H1 (cell line): Measurements from ENCODE around the gene MTNR1A. TPM values are rescaled to one million over a fixed set of nuclear protein-coding genes. Genes with fewer than 3 reads are reported as not detected.

ENCODE experiments used
- CTCF ChIA-PET: fragments of 300-600 bp; sonication (Branson Sonifier 250); formaldehyde crosslinking; loops from one replicate; lab custom pipeline; 2021; ENCODE audit not compliant: partially characterized antibody; lab: Charles Lee
- POLR2A ChIA-PET: fragments of 300-600 bp; sonication (Branson Sonifier 250); formaldehyde crosslinking; loops from one replicate; lab custom pipeline; 2021; ENCODE audit warnings: inconsistent platforms; ENCODE audit not compliant: partially characterized antibody; lab: Charles Lee
- DNase-seq, 2 experiments: peaks; one replicate each; pipeline versions ENCODE4 v3.0.0 to v3.0.0-alpha.2; 2010 to 2022; ENCODE audit warnings: low spot score in 2 of 2, low read depth in 1 of 2, mixed read lengths in 1 of 2
- FAIRE-seq: peaks from 2 replicates; lab custom pipeline; 2011; peaks lifted over from hg19 to GRCh38; lab: Jason Lieb, UNC
- H2AFZ ChIP-seq: 2 replicates; pipeline ENCODE4 v1.8.1; 2012; ENCODE audit warnings: low read length, inconsistent platforms
- H2AK5ac ChIP-seq: 2 replicates; pipeline ENCODE4 v1.6.1; 2013; ENCODE audit warnings: low read depth, low read length
- H2BK120ac ChIP-seq: replicated peaks from 2 replicates; pipeline ENCODE3; 2013; ENCODE audit warnings: low read depth, low read length, inconsistent platforms
- H2BK12ac ChIP-seq: 2 replicates; pipeline ENCODE4 v1.6.1; 2013; ENCODE audit warnings: low read depth, low read length
- H2BK15ac ChIP-seq: 2 replicates; pipeline ENCODE4 v1.6.1; 2013; ENCODE audit warnings: low read length
- H2BK20ac ChIP-seq: 2 replicates; pipeline ENCODE4 v1.6.1; 2013; ENCODE audit warnings: low read length
- H2BK5ac ChIP-seq: 2 replicates; pipeline ENCODE4 v1.6.1; 2013; ENCODE audit warnings: low read depth, low read length
- H3K14ac ChIP-seq: 2 replicates; pipeline ENCODE4 v1.6.1; 2013; ENCODE audit warnings: inconsistent platforms; ENCODE audit not compliant: insufficient read length
- H3K18ac ChIP-seq: 2 replicates; pipeline ENCODE4 v1.6.1; 2013; ENCODE audit warnings: low read length; ENCODE audit errors: extremely low read depth
- H3K23ac ChIP-seq: 2 replicates; pipeline ENCODE4 v1.6.1; 2013; ENCODE audit warnings: inconsistent platforms; ENCODE audit not compliant: insufficient read length
- H3K23me2 ChIP-seq: 2 replicates; pipeline ENCODE4 v1.6.1; 2013; ENCODE audit warnings: low read depth, low read length
- H3K27ac ChIP-seq: 2 replicates; pipeline ENCODE4 v1.6.1; 2011; ENCODE audit warnings: low read depth, low read length, inconsistent platforms
- H3K27me3 ChIP-seq, 4 experiments: replicated peaks in 1 of 4; 1 replicate in 1 of 4; 2 replicates in 3 of 4; pipeline versions ENCODE4 v1.6.1 to v1.8.1; 2011 to 2013; ENCODE audit warnings: low read length in 3 of 4, mild to moderate bottlenecking in 3 of 4, inconsistent platforms in 2 of 4, mixed read lengths in 2 of 4, moderate library complexity in 1 of 4; ENCODE audit not compliant: control insufficient read depth in 3 of 4, insufficient read depth in 3 of 4; ENCODE audit errors: extremely low read depth in 1 of 4
- H3K36me3 ChIP-seq, 4 experiments: 2 replicates each; pipeline versions ENCODE4 v1.6.1 to v1.8.1; 2011 to 2013; ENCODE audit warnings: mild to moderate bottlenecking in 4 of 4, low read length in 3 of 4, moderate library complexity in 2 of 4, control low read depth in 1 of 4, inconsistent platforms in 1 of 4; ENCODE audit not compliant: insufficient read depth in 4 of 4, control insufficient read depth in 2 of 4
- H3K4ac ChIP-seq: replicated peaks from 2 replicates; pipeline ENCODE3; 2013; ENCODE audit warnings: low read length, low read depth, mixed read lengths, inconsistent platforms; ENCODE audit not compliant: insufficient read length
- H3K4me1 ChIP-seq, 4 experiments: replicated peaks in 1 of 4; 1 replicate in 1 of 4; 2 replicates in 3 of 4; pipeline versions ENCODE4 v1.6.1 to v1.8.1; 2011 to 2013; ENCODE audit warnings: low read length in 3 of 4, inconsistent platforms in 2 of 4, mixed read lengths in 1 of 4; ENCODE audit not compliant: insufficient read depth in 4 of 4, control insufficient read depth in 3 of 4
- H3K4me2 ChIP-seq, 2 experiments: 2 replicates each; pipeline versions ENCODE4 v1.6.1 to v1.8.1; 2011 to 2013; ENCODE audit warnings: low read depth in 2 of 2, low read length in 2 of 2, control low read depth in 1 of 2, inconsistent platforms in 1 of 2, mild to moderate bottlenecking in 1 of 2; ENCODE audit not compliant: insufficient read depth in 1 of 2
- H3K4me3 ChIP-seq, 4 experiments: fragments of 200-600, 300-600 bp in 1 of 4; sonication (generic), shearing (Covaris generic), sonication (Bioruptor Twin) in 1 of 4; 2 replicates each; pipeline versions ENCODE4 v1.5.1 to v1.8.1; 2011 to 2016; ENCODE audit warnings: low read length in 4 of 4, low read depth in 3 of 4, control low read depth in 2 of 4, inconsistent platforms in 2 of 4, mild to moderate bottlenecking in 2 of 4, mixed read lengths in 1 of 4, moderate library complexity in 1 of 4; ENCODE audit not compliant: insufficient read depth in 2 of 4; ENCODE audit errors: extremely low read depth in 1 of 4
- H3K56ac ChIP-seq: replicated peaks from 2 replicates; pipeline ENCODE3; 2013; ENCODE audit warnings: low read depth, mild to moderate bottlenecking, mixed read lengths, low read length, inconsistent platforms; ENCODE audit not compliant: insufficient read length
- H3K79me1 ChIP-seq: 2 replicates; pipeline ENCODE4 v1.6.1; 2013; ENCODE audit warnings: low read depth, low read length, control low read depth
- H3K79me2 ChIP-seq, 2 experiments: 2 replicates each; pipeline versions ENCODE4 v1.6.1 to v1.8.1; 2012 to 2013; ENCODE audit warnings: low read length in 2 of 2, mild to moderate bottlenecking in 2 of 2, inconsistent platforms in 1 of 2; ENCODE audit not compliant: insufficient read depth in 2 of 2, control insufficient read depth in 1 of 2
- H3K9ac ChIP-seq, 4 experiments: replicated peaks in 1 of 4; 1 replicate in 1 of 4; 2 replicates in 3 of 4; pipeline versions ENCODE4 v1.6.1 to v1.8.1; 2011 to 2013; ENCODE audit warnings: low read depth in 3 of 4, low read length in 3 of 4, control low read depth in 2 of 4, mild to moderate bottlenecking in 2 of 4, moderate library complexity in 2 of 4, inconsistent platforms in 1 of 4; ENCODE audit errors: extremely low read depth in 1 of 4
- H3K9me3 ChIP-seq, 2 experiments: 2 replicates each; pipeline versions ENCODE4 v1.6.1 to v1.8.1; 2012 to 2013; ENCODE audit warnings: mild to moderate bottlenecking in 2 of 2, moderate library complexity in 2 of 2, control low read depth in 1 of 2, inconsistent platforms in 1 of 2, low read depth in 1 of 2, low read length in 1 of 2, mixed read lengths in 1 of 2; ENCODE audit not compliant: insufficient read depth in 2 of 2
- H4K20me1 ChIP-seq, 2 experiments: replicated peaks in 1 of 2; 2 replicates each; pipeline versions ENCODE3 to v1.8.1; 2011 to 2013; ENCODE audit warnings: inconsistent platforms in 2 of 2, low read length in 2 of 2, mild to moderate bottlenecking in 1 of 2; ENCODE audit not compliant: insufficient read depth in 2 of 2, control insufficient read depth in 1 of 2
- H4K5ac ChIP-seq: 2 replicates; pipeline ENCODE4 v1.6.1; 2013; ENCODE audit warnings: low read length, low read depth, mixed read lengths, inconsistent platforms; ENCODE audit not compliant: insufficient read length
- H4K8ac ChIP-seq: 2 replicates; pipeline ENCODE4 v1.8.0; 2013; ENCODE audit warnings: mild to moderate bottlenecking, moderate library complexity, low read length, inconsistent platforms; ENCODE audit not compliant: insufficient read depth; ENCODE audit errors: extremely low read depth
- H4K91ac ChIP-seq: replicated peaks from 2 replicates; pipeline ENCODE3; 2013; ENCODE audit warnings: low read length, mixed read lengths, inconsistent platforms; ENCODE audit not compliant: insufficient read length
- ATF3 ChIP-seq: IDR thresholded peaks from 2 replicates; pipeline ENCODE4 v1.6.1; 2011; ENCODE audit warnings: low read depth, mild to moderate bottlenecking, low read length; ENCODE audit not compliant: insufficient read depth
- BCL11A ChIP-seq, 2 experiments: IDR thresholded peaks; one replicate each; pipeline ENCODE4 v1.6.1; 2011; ENCODE audit warnings: low read depth in 2 of 2, low read length in 2 of 2, mild to moderate bottlenecking in 2 of 2
- CTBP2 ChIP-seq: IDR thresholded peaks from 2 replicates; pipeline ENCODE4 v1.7.0; 2011; ENCODE audit warnings: borderline replicate concordance, mild to moderate bottlenecking, moderate library complexity, mixed read lengths, low read length; ENCODE audit not compliant: insufficient read depth, insufficient read length
- GABPA ChIP-seq: IDR thresholded peaks from 2 replicates; pipeline ENCODE4 v1.6.1; 2011; ENCODE audit warnings: mild to moderate bottlenecking, low read length, moderate library complexity, borderline replicate concordance; ENCODE audit not compliant: insufficient read depth
- POLR2AphosphoS5 ChIP-seq: IDR thresholded peaks from 2 replicates; pipeline ENCODE4 v1.6.1; 2011; ENCODE audit warnings: low read depth, low read length
- RNF2 ChIP-seq: fragments of 200-900, 300-1000 bp; sonication (generic); IDR thresholded peaks from 2 replicates; pipeline ENCODE4 v1.7.1; 2016; ENCODE audit warnings: borderline replicate concordance, low read depth, mild to moderate bottlenecking, antibody characterized with exemption, low read length; ENCODE audit not compliant: poor library complexity, severe bottlenecking; ENCODE audit errors: missing control alignments
- SIN3A ChIP-seq, 2 experiments: IDR thresholded peaks in 1 of 2; conservative IDR thresholded peaks in 1 of 2; 2 replicates each; pipeline ENCODE4 v1.6.1; 2011 to 2012; ENCODE audit warnings: low read length in 2 of 2, improper control_type of control experiment in 1 of 2, low read depth in 1 of 2, mild to moderate bottlenecking in 1 of 2
- SUZ12 ChIP-seq: fragments of 200-600 bp; sonication (generic); IDR thresholded peaks from 2 replicates; pipeline ENCODE4 v1.6.1; 2012; ENCODE audit warnings: mild to moderate bottlenecking, inconsistent platforms, low read length, moderate library complexity, mixed read lengths
- TBP ChIP-seq: IDR thresholded peaks from 2 replicates; pipeline ENCODE4 v1.6.1; 2011; ENCODE audit warnings: low read depth, low read length, improper control_type of control experiment
- WGBS, 2 experiments: shearing (Covaris generic) in 1 of 2; methylation state at CpG; one replicate each; pipeline versions ENCODE4 v1.1.6 to v1.1.7; 2013 to 2015; ENCODE audit warnings: low lambda C conversion rate in 2 of 2, mixed read lengths in 2 of 2, inconsistent platforms in 1 of 2, low coverage in 1 of 2, missing lambda C conversion rate in 1 of 2; ENCODE audit not compliant: insufficient replicate concordance in 2 of 2, insufficient coverage in 1 of 2, insufficient read length in 1 of 2; ENCODE audit errors: extremely low coverage in 1 of 2, missing lambda C conversion rate in 1 of 2; 5-methylcytosine and 5-hydroxymethylcytosine counted together
- polyA plus RNA-seq, 7 experiments: library from polyadenylated mRNA; depleted of rRNA in 3 of 7; stranded (reverse) in 5 of 7; unstranded in 2 of 7; fragments of >200 nt in 5 of 7; fragments of 200-250 nt in 2 of 7; gene quantifications; 1 replicate in 5 of 7; 2 replicates in 1 of 7; 4 replicates in 1 of 7; pipeline versions ENCODE4 v1.2.1 to v1.2.3, GENCODE V29; 2011 to 2013; ENCODE audit warnings: missing spikeins in 2 of 7, mixed read lengths in 2 of 7
- total RNA-seq: library from RNA; stranded (reverse); fragmentation: NEBNext Ultra II Directional; extraction: Animal tissue kit (Norgen Biotek cat#: 25700); gene quantifications from 2 replicates; pipeline ENCODE4 v1.2.1, GENCODE V29; 2021

Gene MTNR1A
- total and polyA plus RNA-seq, 2 of the 8 experiments (the other 6 are each of a cell fraction or from before 2014, with no cell fraction given), result 0.45 to 1.0 TPM

GRCh38 chr4:186604124-186604807, 48.9 kb upstream of the MTNR1A start:
- H2BK5ac ChIP-seq, result no peak overlapping the region
- H3K56ac ChIP-seq, result no peak overlapping the region
- no peak overlapping the region for H4K91ac ChIP-seq
- no peak overlapping the region for H2BK12ac ChIP-seq
- H2AK5ac ChIP-seq, result no peak overlapping the region
- no peak overlapping the region for H4K5ac ChIP-seq
- no peak overlapping the region for H3K9ac ChIP-seq
- H4K8ac ChIP-seq, result no peak overlapping the region
- no peak overlapping the region for H3K4ac ChIP-seq
- no peak overlapping the region for H2BK15ac ChIP-seq
- no peak overlapping the region for H3K4me3 ChIP-seq
- no peak overlapping the region for H2BK20ac ChIP-seq
- no peaks in the 10 kb centered on the region for H3K9me3 ChIP-seq
- peaks cover 24 to 93% (median 68%) of the 10 kb centered on the region in 4 experiments for H3K36me3 ChIP-seq
- no peak overlapping the region for H3K18ac ChIP-seq
- H3K23ac ChIP-seq, result no peak overlapping the region
- POLR2A ChIA-PET, result no interaction called here
- H3K4me2 ChIP-seq, result no peak overlapping the region
- H3K27me3 ChIP-seq, result no peaks in the 10 kb centered on the region
- H3K79me2 ChIP-seq, result no peaks in the 10 kb centered on the region
- no peaks in the 10 kb centered on the region; the same call in 1 of the 2 replicates for H3K79me1 ChIP-seq
- H3K27ac ChIP-seq, result no peak overlapping the region
- H4K20me1 ChIP-seq, result peaks cover 2 to 6% of the 10 kb centered on the region in 2 experiments
- DNase-seq, result no peak
- H3K4me1 ChIP-seq, result no peaks in the 10 kb centered on the region
- no peak for FAIRE-seq
- H3K14ac ChIP-seq, result no peak overlapping the region
- WGBS, 2 experiments, result 87 to 100% methylated on average over 2 to 7 of the region's 7 CpGs
- peaks cover 6% of the 10 kb centered on the region; the same call in 1 of the 2 replicates for H3K23me2 ChIP-seq
- no peak overlapping the region for H2BK120ac ChIP-seq
- CTCF ChIA-PET, result interaction anchor here (0.8 to 1.6 kb wide), 3 partner anchors 12 to 115 kb away, joined by 3 to 4 read pairs (median 3); no protein-coding TSS in a partner anchor
- no peak overlapping the region for H2AFZ ChIP-seq
- no peak for TF ChIP-seq TBP
- no peak for TF ChIP-seq ATF3
- no peak for TF ChIP-seq SUZ12
- no peak for TF ChIP-seq CTBP2
- TF ChIP-seq BCL11A (IDR thresholded peaks at IDR 0.05; ENCODE audit: low read depth in 2 of 2, low read length in 2 of 2), result no peak
- no peak for TF ChIP-seq POLR2AphosphoS5
- TF ChIP-seq GABPA, result no peak
- TF ChIP-seq SIN3A (conservative IDR thresholded peaks at IDR 0.05 in 1 of 2, IDR thresholded peaks at IDR 0.05 in 1 of 2; ENCODE audit: low read depth in 1 of 2, low read length in 2 of 2), result no peak
- no peak for TF ChIP-seq RNF2
